ENCODE measurements around the gene RBAK. TPM values are rescaled to one million over a fixed set of nuclear protein-coding genes. Genes with fewer than 3 reads are reported as not detected.

Gene RBAK
- total RNA-seq = 9.4 and 9.5 TPM in 2 replicates

GRCh38 chr7:5045558-5046396 lies at the start of gene RBAK:
Gene RBAK, plus strand, starts transcription at chr7:5045860. Its CDS starts 2,217 bp downstream, at chr7:5048077.

Small RNA genes within 50 kb of the gene (small RNA-seq; reads per million reads assigned to genes)
- not detected for gene AC092032.1

Other genes starting within 250 kb of the RBAK start
- gene PAPOLB, start 183.8 kb upstream of the RBAK start, total RNA-seq = 0.10 TPM in 1 of 2 replicates, not detected in the other
- 0.48 and 0.65 TPM in 2 replicates for gene RADIL, start 162.1 kb upstream of the RBAK start, total RNA-seq
- not detected in 2 replicates for gene MMD2, start 86.7 kb upstream of the RBAK start, total RNA-seq
- 73.7 and 88.2 TPM in 2 replicates for gene WIPI2, start 144.4 kb downstream of the RBAK start, total RNA-seq
- gene SLC29A4, start 237.1 kb downstream of the RBAK start, total RNA-seq = 2.1 and 6.2 TPM in 2 replicates

Data from vein endothelial cell (primary cell).